Epithelial cell of esophagus (primary cell): ENCODE results near the gene ZSCAN9.

Experiments
- DNase-seq: peaks from one replicate; pipeline ENCODE4 v3.0.0; 2010; ENCODE audit warnings: low read depth
- H3K4me3 ChIP-seq: 2 replicates; pipeline ENCODE4 v1.5.1; 2011; ENCODE audit warnings: mild to moderate bottlenecking, low read length, control low read depth
- TF ChIP-seq, protein P1 (sequence below): IDR thresholded peaks from 2 replicates; pipeline ENCODE4 v1.5.1; 2011; ENCODE audit warnings: low read depth, mild to moderate bottlenecking, low read length, control low read depth, inconsistent platforms; ENCODE audit not compliant: insufficient read depth; ENCODE audit errors: missing control alignments

Gene ZSCAN9

DNA sequence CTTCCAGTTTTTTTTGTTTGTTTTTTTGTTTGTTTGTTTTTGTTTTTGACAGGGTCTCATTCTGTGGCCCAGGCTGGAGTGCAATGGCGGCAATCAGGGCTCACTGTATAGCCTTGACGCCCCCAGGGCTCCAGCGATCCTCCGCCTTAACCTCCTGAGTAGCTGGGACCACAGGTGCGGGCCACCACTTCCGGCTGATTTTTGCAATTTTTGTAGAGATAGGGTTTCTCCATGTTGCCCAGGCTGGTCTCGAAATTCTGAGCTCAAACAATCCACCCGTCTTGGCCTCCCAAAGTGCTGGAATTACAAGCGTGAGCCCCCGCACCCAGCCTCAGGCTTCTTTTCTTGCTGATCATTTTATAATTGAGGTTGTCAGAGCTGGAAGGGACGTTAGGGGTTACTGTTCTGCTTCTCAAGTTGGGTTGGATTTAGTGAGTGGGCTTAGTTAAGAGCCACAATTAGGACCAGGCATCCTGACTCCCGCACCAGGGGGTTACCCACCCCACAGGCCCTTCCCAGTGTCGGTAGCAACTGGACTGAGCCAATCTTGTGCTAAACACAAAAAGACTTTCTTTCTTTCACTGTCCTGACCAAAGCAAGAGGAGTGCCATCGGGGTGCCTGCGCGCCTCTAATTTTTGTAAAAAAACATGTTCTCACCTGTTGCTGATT, 13.1 kb upstream of the ZSCAN9 start:
- TF ChIP-seq, protein P1, sequence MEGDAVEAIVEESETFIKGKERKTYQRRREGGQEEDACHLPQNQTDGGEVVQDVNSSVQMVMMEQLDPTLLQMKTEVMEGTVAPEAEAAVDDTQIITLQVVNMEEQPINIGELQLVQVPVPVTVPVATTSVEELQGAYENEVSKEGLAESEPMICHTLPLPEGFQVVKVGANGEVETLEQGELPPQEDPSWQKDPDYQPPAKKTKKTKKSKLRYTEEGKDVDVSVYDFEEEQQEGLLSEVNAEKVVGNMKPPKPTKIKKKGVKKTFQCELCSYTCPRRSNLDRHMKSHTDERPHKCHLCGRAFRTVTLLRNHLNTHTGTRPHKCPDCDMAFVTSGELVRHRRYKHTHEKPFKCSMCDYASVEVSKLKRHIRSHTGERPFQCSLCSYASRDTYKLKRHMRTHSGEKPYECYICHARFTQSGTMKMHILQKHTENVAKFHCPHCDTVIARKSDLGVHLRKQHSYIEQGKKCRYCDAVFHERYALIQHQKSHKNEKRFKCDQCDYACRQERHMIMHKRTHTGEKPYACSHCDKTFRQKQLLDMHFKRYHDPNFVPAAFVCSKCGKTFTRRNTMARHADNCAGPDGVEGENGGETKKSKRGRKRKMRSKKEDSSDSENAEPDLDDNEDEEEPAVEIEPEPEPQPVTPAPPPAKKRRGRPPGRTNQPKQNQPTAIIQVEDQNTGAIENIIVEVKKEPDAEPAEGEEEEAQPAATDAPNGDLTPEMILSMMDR = no peak
- no peak for DNase-seq
- H3K4me3 ChIP-seq = peak overlapping the region; percentile 72

DNA sequence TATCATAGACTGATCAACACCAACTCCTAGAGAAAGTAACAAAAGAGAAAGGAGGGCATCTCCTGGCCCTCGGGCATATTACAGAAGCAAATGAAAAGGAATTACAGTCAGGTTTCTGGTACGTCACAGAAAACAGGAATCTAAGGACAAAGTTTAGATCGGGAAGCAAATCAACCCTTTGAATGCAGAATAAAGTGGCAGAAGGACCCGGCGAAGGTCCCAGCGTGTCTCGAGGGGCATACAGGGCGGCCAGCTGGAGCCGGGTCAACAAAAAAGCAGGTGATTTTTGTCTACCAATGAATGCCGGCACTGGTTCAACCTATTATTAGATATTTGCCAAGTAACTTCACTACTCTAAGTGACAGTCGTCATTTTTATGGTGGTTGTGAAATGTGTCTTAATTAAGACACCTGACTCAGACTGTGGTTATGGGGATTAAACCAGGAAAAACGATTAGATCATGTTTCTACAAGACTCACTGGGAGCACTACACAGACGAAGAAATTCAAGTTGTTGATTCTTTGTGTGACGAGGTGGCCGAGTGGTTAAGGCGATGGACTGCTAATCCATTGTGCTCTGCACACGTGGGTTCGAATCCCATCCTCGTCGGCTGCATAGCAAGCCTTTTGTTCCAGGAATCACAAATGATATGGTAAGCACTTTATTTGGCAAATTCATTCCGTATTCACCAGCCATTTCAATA, 12.4 kb upstream of the ZSCAN9 start:
- TF ChIP-seq, protein P1 = peak; percentile 15
- peak; percentile 96 for DNase-seq
- H3K4me3 ChIP-seq = peak overlapping the region; percentile 72

DNA sequence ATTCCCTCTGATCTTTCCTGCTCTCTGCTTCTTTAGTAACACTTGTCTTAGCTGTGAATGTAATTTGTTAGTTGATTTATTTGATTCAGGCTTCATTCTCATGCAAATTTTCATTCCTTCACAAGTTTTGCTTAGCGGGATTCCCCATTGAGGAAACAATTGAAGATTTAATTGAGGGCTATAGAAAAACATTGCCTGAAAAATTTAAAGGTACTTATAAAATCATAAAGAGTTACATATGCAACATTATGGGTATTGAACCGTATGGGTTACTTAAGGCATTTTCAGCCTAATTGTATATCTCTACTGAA, 11.9 kb upstream of the ZSCAN9 start:
- peak overlapping the region; percentile 38 for H3K4me3 ChIP-seq
- TF ChIP-seq, protein P1 = no peak
- no peak for DNase-seq

DNA sequence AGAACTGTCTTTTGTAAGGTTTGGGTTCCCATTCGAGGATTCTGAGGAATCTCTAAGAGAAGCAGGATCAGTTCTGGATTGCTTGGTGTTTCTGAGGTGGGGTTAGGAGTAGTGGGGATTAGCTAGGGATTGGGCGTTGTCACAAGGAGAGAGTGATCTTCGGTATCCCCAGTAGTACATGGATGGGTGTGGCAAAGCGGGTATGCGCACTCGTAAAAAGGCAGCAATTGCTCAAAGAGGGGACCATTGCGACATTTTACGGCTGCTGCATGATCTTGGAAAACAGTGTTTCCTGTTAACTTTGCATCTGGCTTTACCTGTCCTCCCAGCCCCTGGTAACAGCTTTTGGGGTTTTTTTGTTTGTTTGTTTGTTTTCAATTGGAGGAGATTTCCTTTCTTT, 9.7 kb upstream of the ZSCAN9 start:
- TF ChIP-seq, protein P1 = no peak
- peak overlapping the region; percentile 14 for H3K4me3 ChIP-seq
- DNase-seq = peak; percentile 44

DNA sequence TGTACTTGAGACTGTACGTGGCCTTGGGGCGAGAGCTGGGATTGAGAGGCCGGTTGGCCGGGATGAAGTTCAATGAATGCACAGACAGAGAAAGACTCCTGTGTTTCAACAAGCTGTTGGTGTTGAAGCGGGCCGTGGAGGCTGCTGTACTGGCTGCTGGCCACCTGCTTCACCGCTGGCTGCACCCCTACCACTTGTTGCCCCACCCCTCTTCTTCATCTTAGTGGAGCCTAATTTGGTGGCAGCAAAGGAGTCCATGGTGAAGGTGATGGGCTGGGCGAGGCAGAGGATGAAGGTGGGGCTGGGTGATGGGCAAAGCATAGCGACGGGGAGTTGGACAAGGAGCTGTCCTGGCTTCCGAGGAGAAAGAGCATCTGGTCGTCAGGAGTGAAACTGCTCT, 7.2 kb upstream of the ZSCAN9 start:
- H3K4me3 ChIP-seq = no peak overlapping the region
- TF ChIP-seq, protein P1 = no peak
- DNase-seq = no peak

DNA sequence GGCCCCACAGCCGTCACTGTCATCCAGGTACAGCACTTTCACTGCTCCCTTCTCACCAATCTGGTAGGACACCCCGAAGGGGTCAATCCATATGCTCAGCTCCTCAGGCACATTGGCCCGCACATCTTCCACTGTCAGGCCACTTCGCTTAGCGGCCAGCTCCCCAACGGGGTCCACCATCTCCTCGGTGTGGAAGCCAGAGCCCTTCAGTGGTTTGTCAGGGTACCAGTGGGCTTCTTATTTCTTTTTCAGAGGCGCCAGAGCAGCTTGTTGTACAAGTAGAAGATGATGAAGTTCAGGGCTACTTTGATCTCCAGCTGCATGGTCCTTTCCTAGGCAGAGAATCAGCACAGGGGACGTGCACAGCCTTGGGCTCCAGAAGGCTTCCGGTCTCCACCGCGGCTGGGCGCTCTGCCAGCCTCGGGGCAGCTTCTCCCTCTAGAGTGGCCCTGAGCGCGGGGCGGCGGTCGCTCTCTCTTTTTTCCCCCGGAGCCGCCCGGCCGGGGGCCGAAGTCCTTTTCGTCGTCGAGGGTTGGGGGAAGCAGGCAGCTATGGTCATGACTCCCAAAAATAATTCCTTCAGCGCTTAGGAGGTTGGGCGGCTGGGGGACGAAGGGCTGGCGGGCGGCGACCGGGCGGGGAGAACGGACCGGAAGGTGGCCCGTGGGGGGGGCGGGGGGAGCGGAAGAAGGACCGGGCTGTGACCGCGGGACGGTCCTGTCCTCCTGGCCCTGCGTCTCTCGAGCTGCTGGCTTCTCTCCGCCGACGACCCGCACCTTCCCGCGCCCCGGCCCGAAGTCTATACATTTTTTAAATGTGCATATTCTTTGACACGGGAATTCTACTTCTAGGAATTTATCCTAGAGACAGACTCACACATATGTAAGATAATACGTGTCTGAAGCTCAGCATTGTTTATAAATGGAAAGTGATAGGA, 6.5 kb upstream of the ZSCAN9 start:
- H3K4me3 ChIP-seq = peak overlapping the region; percentile 59

More for the DNA sequence above, 6.5 kb upstream of the ZSCAN9 start:
- TF ChIP-seq, protein P1 = no peak
- peak; percentile 47 for DNase-seq
